Measurements from ENCODE around the gene NDST3. TPM values are rescaled to one million over a fixed set of nuclear protein-coding genes. Genes with fewer than 3 reads are reported as not detected.

The NDST3 gene
- total and polyA plus RNA-seq, 8 donors, result 0.13 to 1.5 (median 0.37) TPM; not detected in 3

GRCh38 chr4:118193421-118193820 is 159.1 kb downstream of the NDST3 start:
- Histone ChIP-seq H3K36me3 (no peaks in the 10 kb centered on the region), H3K27ac (no peak overlapping the region), H3K4me1 (no peaks in the 10 kb centered on the region), H3K4me3 (no peak overlapping the region), H3K27me3 (no peaks in the 10 kb centered on the region), H3K9me3 (peaks cover 0 to 15% (median 0%) of the 10 kb centered on the region in 4 donors)
- TF ChIP-seq EP300 (IDR thresholded peaks at IDR 0.05), result no peak
- TF ChIP-seq POLR2A (IDR thresholded peaks at IDR 0.05), result no peak
- no peak for TF ChIP-seq CTCF (IDR thresholded peaks at IDR 0.05)
- TF ChIP-seq POLR2AphosphoS5 (IDR thresholded peaks at IDR 0.05), result no peak
- intact Hi-C loops (cut with DNase I; ENCODE audit: low total_unique reads), result no loop called here
- no peak for DNase-seq
- 78 to 88% (median 86%) methylated on average over 5 to 6 of the region's 6 CpGs for WGBS, 5 donors

- no peaks in the 10 kb centered on the region for H3K4me1 ChIP-seq
- H3K27me3 ChIP-seq, result no peaks in the 10 kb centered on the region
- no peak overlapping the region for H3K27ac ChIP-seq
- intact Hi-C loops (cut with DNase I; ENCODE audit: low total_unique reads), result no loop called here
- TF ChIP-seq CTCF (IDR thresholded peaks at IDR 0.05), result no peak
- no peak for TF ChIP-seq POLR2A (IDR thresholded peaks at IDR 0.05)
- no peak for TF ChIP-seq EP300 (IDR thresholded peaks at IDR 0.05)
- TF ChIP-seq POLR2AphosphoS5 (IDR thresholded peaks at IDR 0.05), result no peak
- H3K4me3 ChIP-seq, result no peak overlapping the region
- DNase-seq, result no peak
- peaks cover 0 to 14% (median 10%) of the 10 kb centered on the region in 4 donors for H3K9me3 ChIP-seq
- no peaks in the 10 kb centered on the region for H3K36me3 ChIP-seq
- WGBS, 5 donors, result 78 to 90% (median 79%) methylated on average over 2 of the region's 2 CpGs
Measured at GRCh38 chr4:118206627-118207026, 172.3 kb downstream of the NDST3 start.

GRCh38 chr4:118213101-118213500 is 178.8 kb downstream of the NDST3 start:
- 88 to 93% (median 89%) methylated on average over 3 of the region's 3 CpGs for WGBS, 5 donors
- no peak for DNase-seq
- Histone ChIP-seq H3K27me3 (no peaks in the 10 kb centered on the region), H3K4me3 (no peak overlapping the region), H3K36me3 (no peaks in the 10 kb centered on the region), H3K9me3 (no peaks in the 10 kb centered on the region), H3K27ac (no peak overlapping the region), H3K4me1 (no peaks in the 10 kb centered on the region)
- intact Hi-C loops (cut with DNase I; ENCODE audit: low total_unique reads), result loop anchor here (10.0 kb wide), 1 partner anchor 1068 kb away; no protein-coding TSS in a partner anchor
- no peak for TF ChIP-seq POLR2AphosphoS5 (IDR thresholded peaks at IDR 0.05)
- TF ChIP-seq CTCF (IDR thresholded peaks at IDR 0.05), result no peak
- no peak for TF ChIP-seq POLR2A (IDR thresholded peaks at IDR 0.05)
- no peak for TF ChIP-seq EP300 (IDR thresholded peaks at IDR 0.05)

GRCh38 chr4:118215826-118216225 is 181.5 kb downstream of the NDST3 start:
- Histone ChIP-seq H3K4me1 (no peaks in the 10 kb centered on the region), H3K27ac (no peak overlapping the region), H3K36me3 (no peaks in the 10 kb centered on the region), H3K9me3 (no peaks in the 10 kb centered on the region), H3K27me3 (no peaks in the 10 kb centered on the region), H3K4me3 (no peak overlapping the region)
- intact Hi-C loops (cut with DNase I; ENCODE audit: low total_unique reads), result loop anchor here (10.0 kb wide), 1 partner anchor 1071 kb away; no protein-coding TSS in a partner anchor
- 90 to 100% (median 94%) methylated on average over 2 of the region's 2 CpGs for WGBS, 5 donors
- DNase-seq, result no peak
- TF ChIP-seq POLR2AphosphoS5 (IDR thresholded peaks at IDR 0.05) (no peak), POLR2A (IDR thresholded peaks at IDR 0.05) (no peak), EP300 (IDR thresholded peaks at IDR 0.05) (no peak), CTCF (IDR thresholded peaks at IDR 0.05) (no peak)
